Measurements from ENCODE around the gene IMPG1. TPM values are rescaled to one million over a fixed set of nuclear protein-coding genes. Genes with fewer than 3 reads are reported as not detected.

Gene IMPG1
- total RNA-seq (2014; rRNA removed; shearing (Covaris generic)), result not detected in 2 replicates

GRCh38 chr6:76072562-76072961 is at the start of gene IMPG1:
IMPG1 (minus strand) TSS chr6:76072662; CDS start chr6:76072488, 174 bp downstream.
- DNase-seq (ENCODE audit: low spot score), result peak; percentile 2
- in situ Hi-C loops (cut with HindIII; ENCODE audit: low sequenced_read_pairs), result no loop called here

- DNase-seq (ENCODE audit: low spot score), result no peak
- in situ Hi-C loops (cut with HindIII; ENCODE audit: low sequenced_read_pairs), result no loop called here
Observed at GRCh38 chr6:76120302-76120701, 47.8 kb upstream of the IMPG1 start.

- DNase-seq (ENCODE audit: low spot score), result no peak
- in situ Hi-C loops (cut with HindIII; ENCODE audit: low sequenced_read_pairs), result no loop called here
Observed at GRCh38 chr6:76073281-76073680, 819 bp upstream of the IMPG1 start.

GRCh38 chr6:76057469-76057868 is 15.0 kb downstream of the IMPG1 start:
- in situ Hi-C loops (cut with HindIII; ENCODE audit: low sequenced_read_pairs), result no loop called here
- DNase-seq (ENCODE audit: low spot score), result no peak

- in situ Hi-C loops (cut with HindIII; ENCODE audit: low sequenced_read_pairs), result no loop called here
- no peak for DNase-seq (ENCODE audit: low spot score)
Observed at GRCh38 chr6:76052314-76052713, 20.1 kb downstream of the IMPG1 start.

GRCh38 chr6:76043690-76044089 is 28.8 kb downstream of the IMPG1 start:
- no peak for DNase-seq (ENCODE audit: low spot score)
- in situ Hi-C loops (cut with HindIII; ENCODE audit: low sequenced_read_pairs), result no loop called here

- no peak for DNase-seq (ENCODE audit: low spot score)
- in situ Hi-C loops (cut with HindIII; ENCODE audit: low sequenced_read_pairs), result no loop called here
Observed at GRCh38 chr6:76035713-76036112, 36.7 kb downstream of the IMPG1 start.

- no peak for DNase-seq (ENCODE audit: low spot score)
- in situ Hi-C loops (cut with HindIII; ENCODE audit: low sequenced_read_pairs), result no loop called here
Observed at GRCh38 chr6:76026101-76026500, 46.4 kb downstream of the IMPG1 start.

- no peak for DNase-seq (ENCODE audit: low spot score)
- in situ Hi-C loops (cut with HindIII; ENCODE audit: low sequenced_read_pairs), result no loop called here
Observed at GRCh38 chr6:76014626-76015530, 57.6 kb downstream of the IMPG1 start.

- in situ Hi-C loops (cut with HindIII; ENCODE audit: low sequenced_read_pairs), result no loop called here
- no peak for DNase-seq (ENCODE audit: low spot score)
Observed at GRCh38 chr6:76004202-76004601, 68.3 kb downstream of the IMPG1 start.

- in situ Hi-C loops (cut with HindIII; ENCODE audit: low sequenced_read_pairs), result no loop called here
- no peak for DNase-seq (ENCODE audit: low spot score)
Observed at GRCh38 chr6:76003686-76004085, 68.8 kb downstream of the IMPG1 start.

GRCh38 chr6:76003113-76003512 is 69.3 kb downstream of the IMPG1 start:
- DNase-seq (ENCODE audit: low spot score), result no peak
- in situ Hi-C loops (cut with HindIII; ENCODE audit: low sequenced_read_pairs), result no loop called here

GRCh38 chr6:76000629-76001028 is 71.8 kb downstream of the IMPG1 start:
- in situ Hi-C loops (cut with HindIII; ENCODE audit: low sequenced_read_pairs), result no loop called here
- DNase-seq (ENCODE audit: low spot score), result no peak

- DNase-seq (ENCODE audit: low spot score), result no peak
- in situ Hi-C loops (cut with HindIII; ENCODE audit: low sequenced_read_pairs), result no loop called here
Observed at GRCh38 chr6:75997696-75998095, 74.8 kb downstream of the IMPG1 start.

- in situ Hi-C loops (cut with HindIII; ENCODE audit: low sequenced_read_pairs), result no loop called here
- no peak for DNase-seq (ENCODE audit: low spot score)
Observed at GRCh38 chr6:75993236-75994162, 79.0 kb downstream of the IMPG1 start.

- no peak for DNase-seq (ENCODE audit: low spot score)
- in situ Hi-C loops (cut with HindIII; ENCODE audit: low sequenced_read_pairs), result no loop called here
Observed at GRCh38 chr6:75991941-75992340, 80.5 kb downstream of the IMPG1 start.

GRCh38 chr6:75986935-75987334 is 85.5 kb downstream of the IMPG1 start:
- in situ Hi-C loops (cut with HindIII; ENCODE audit: low sequenced_read_pairs), result no loop called here
- no peak for DNase-seq (ENCODE audit: low spot score)

GRCh38 chr6:75975904-75976303 is 96.6 kb downstream of the IMPG1 start:
- in situ Hi-C loops (cut with HindIII; ENCODE audit: low sequenced_read_pairs), result no loop called here
- DNase-seq (ENCODE audit: low spot score), result no peak

GRCh38 chr6:75970093-75970492 is 102.4 kb downstream of the IMPG1 start:
- in situ Hi-C loops (cut with HindIII; ENCODE audit: low sequenced_read_pairs), result no loop called here
- DNase-seq (ENCODE audit: low spot score), result no peak

- in situ Hi-C loops (cut with HindIII; ENCODE audit: low sequenced_read_pairs), result no loop called here
- DNase-seq (ENCODE audit: low spot score), result no peak
Observed at GRCh38 chr6:75968143-75968542, 104.3 kb downstream of the IMPG1 start.
